ENCODE data around the gene ATXN7. TPM values are rescaled to one million over a fixed set of nuclear protein-coding genes. Genes with fewer than 3 reads are reported as not detected.

Gene ATXN7
- total RNA-seq, 4 donors from 2014 or later, result 6.1 to 28.2 (median 20.2) TPM

DNA sequence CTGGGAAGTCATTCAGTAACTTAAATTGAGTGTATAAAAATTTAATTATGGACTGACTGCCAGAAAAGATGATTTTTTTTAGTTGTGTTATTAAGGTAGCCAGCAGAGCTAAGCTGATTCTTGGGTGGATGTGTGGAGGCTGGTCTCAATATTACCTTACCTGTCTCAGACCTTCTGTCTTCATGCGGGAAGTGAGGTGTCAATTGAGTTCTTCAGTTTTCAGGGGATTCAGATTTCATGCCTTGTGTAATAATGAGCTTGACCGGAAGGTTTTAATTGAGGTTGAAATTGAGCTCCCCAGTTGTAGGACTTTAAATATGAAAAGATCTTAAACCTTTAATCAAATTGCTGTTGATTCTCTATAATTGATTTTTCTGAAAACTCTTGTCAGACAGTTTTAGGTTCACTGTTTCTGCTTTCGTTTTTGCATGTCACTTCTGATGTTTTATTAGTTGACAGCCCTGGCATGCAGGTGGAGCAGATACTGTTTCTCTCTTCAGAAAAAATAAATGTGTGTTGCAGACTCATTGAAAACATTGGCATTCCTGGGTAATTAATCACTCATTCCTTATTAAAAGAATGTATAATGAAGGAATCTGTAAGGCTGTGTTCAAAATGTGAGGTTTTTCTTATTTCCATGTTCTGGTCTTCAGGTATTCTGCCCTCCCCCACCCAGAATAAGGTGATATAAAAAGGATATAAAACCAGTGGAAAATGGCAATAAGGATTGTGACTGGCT lies 105.1 kb downstream of the ATXN7 start:
- DNase-seq, result no peak
- 20 to 34% methylated on average over 3 of the region's 3 CpGs for WGBS, 2 donors
- Histone ChIP-seq H3K4me3 (peak overlapping the region in 3 of 4 donors; percentile 17 to 46 (median 42)), H3K36me3 (peaks cover 0 to 6% (median 0%) of the 10 kb centered on the region in 3 donors), H3K4me1 (peaks cover 18 to 89% (median 47%) of the 10 kb centered on the region in 3 donors), H3K27me3 (no peaks in the 10 kb centered on the region), H3K9me3 (no peaks in the 10 kb centered on the region), H3K27ac (peak overlapping the region; percentile 13 to 83 (median 72))
- TF ChIP-seq POLR2A (IDR thresholded peaks at IDR 0.05), result no peak
- TF ChIP-seq, protein P1, sequence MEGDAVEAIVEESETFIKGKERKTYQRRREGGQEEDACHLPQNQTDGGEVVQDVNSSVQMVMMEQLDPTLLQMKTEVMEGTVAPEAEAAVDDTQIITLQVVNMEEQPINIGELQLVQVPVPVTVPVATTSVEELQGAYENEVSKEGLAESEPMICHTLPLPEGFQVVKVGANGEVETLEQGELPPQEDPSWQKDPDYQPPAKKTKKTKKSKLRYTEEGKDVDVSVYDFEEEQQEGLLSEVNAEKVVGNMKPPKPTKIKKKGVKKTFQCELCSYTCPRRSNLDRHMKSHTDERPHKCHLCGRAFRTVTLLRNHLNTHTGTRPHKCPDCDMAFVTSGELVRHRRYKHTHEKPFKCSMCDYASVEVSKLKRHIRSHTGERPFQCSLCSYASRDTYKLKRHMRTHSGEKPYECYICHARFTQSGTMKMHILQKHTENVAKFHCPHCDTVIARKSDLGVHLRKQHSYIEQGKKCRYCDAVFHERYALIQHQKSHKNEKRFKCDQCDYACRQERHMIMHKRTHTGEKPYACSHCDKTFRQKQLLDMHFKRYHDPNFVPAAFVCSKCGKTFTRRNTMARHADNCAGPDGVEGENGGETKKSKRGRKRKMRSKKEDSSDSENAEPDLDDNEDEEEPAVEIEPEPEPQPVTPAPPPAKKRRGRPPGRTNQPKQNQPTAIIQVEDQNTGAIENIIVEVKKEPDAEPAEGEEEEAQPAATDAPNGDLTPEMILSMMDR (IDR thresholded peaks at IDR 0.05), result no peak
- intact Hi-C loops (cut with DNase I), result no loop called here

DNA sequence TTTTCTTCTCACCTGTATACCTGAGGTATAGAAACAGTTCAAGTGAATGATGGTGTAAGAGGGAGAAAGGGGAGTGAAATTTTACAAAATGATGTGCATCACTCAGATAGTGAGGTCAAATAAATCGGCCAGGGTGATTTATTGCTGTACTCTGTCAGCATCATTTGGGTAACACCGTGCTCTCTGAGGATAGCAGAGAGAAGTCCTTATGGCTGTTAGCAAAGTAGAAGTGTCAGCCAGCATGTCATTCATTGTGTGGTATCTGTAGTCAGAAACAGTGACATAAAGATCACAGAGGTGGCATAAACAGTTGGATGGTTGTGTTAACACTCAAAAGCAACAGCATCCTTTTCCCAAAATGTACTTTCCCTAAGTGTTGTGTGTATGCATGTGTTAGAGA lies 106.2 kb downstream of the ATXN7 start:
- peaks cover 0 to 9% (median 0%) of the 10 kb centered on the region in 3 donors for H3K36me3 ChIP-seq
- H3K4me1 ChIP-seq, result peaks cover 18 to 89% (median 43%) of the 10 kb centered on the region in 3 donors
- no peak for DNase-seq
- WGBS, 2 donors, result 38 to 39% methylated on average over 2 of the region's 2 CpGs
- peak overlapping the region in 1 of 4 donors; percentile 18 for H3K4me3 ChIP-seq
- H3K27ac ChIP-seq, result peak overlapping the region in 3 of 4 donors; percentile 63 to 83 (median 71)
- intact Hi-C loops (cut with DNase I), result no loop called here
- TF ChIP-seq, protein P1 (IDR thresholded peaks at IDR 0.05), result no peak
- TF ChIP-seq POLR2A (IDR thresholded peaks at IDR 0.05), result no peak
- no peaks in the 10 kb centered on the region for H3K27me3 ChIP-seq
- H3K9me3 ChIP-seq, result no peaks in the 10 kb centered on the region

DNA sequence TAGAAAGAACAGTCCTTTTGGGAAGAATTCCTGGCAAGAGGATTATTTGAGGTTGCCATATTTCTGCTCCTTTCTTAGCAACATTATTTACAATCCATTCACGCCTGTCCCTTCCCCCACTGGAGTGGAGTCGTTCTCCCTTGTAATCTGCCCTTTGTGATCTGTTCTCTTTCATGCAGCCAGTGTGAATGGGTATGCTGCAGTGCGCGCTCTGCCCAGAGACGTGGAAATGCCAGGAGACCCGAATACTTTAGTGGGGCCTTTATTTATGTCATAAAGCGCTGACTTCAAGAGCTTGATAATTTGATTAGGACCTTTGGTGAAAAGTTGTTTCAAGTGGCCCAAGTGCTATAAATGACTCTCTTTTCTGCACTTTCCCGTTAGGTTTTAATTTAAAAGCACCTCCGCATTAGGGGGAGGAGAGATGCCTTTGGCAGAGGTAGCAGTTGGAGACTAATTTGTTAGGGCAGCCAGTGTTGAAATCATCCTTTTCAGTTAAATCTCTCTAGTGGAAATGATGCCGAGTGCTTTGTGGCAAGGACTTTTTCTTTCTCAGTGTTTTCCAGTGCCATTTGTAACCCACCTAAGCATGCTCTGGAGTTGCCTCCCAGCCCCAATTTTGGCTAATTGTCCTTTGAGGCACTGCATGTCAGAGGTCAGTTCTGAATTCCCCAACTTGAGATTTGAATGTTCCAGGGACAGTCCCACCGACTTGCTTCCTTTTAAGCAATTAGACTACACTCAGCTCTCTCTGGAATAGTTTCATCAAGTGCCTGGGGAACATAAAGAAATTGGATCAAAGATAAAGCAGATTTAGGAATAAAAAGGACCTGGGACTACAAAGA lies 107.2 kb downstream of the ATXN7 start:
- no peak for TF ChIP-seq POLR2A (IDR thresholded peaks at IDR 0.05)
- H3K4me1 ChIP-seq, result peaks cover 22 to 94% (median 45%) of the 10 kb centered on the region in 3 donors
- intact Hi-C loops (cut with DNase I), result no loop called here
- peaks cover 0 to 9% (median 0%) of the 10 kb centered on the region in 3 donors for H3K36me3 ChIP-seq
- peak overlapping the region in 3 of 4 donors; percentile 57 to 83 (median 63) for H3K27ac ChIP-seq
- WGBS, 2 donors, result 64 to 66% methylated on average over 11 of the region's 11 CpGs
- no peaks in the 10 kb centered on the region for H3K9me3 ChIP-seq
- DNase-seq, result no peak
- H3K4me3 ChIP-seq, result no peak overlapping the region
- H3K27me3 ChIP-seq, result no peaks in the 10 kb centered on the region

DNA sequence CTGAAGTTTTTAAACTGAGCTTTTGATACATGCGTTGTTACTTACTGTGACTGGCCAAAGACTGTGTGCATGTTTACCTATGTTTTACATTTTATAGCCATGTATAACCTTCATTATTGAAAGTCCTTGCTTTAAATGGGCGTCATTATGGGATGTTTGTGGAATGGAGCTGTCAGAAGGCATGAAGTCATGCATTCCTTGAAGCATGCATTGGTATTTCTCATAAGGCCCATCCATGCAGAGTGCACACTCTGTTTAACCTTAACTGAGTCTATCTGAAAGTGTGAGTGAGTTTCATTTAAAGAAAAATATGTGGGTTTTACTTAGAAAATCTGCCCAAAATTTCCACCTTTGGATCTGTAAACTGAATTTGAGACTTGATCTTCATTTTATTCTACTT lies 108.5 kb downstream of the ATXN7 start:
- H3K4me1 ChIP-seq, result peaks cover 24 to 96% (median 52%) of the 10 kb centered on the region in 3 donors
- peak overlapping the region in 2 of 4 donors; percentile 3 for H3K27ac ChIP-seq
- no peak for TF ChIP-seq POLR2A (IDR thresholded peaks at IDR 0.05)
- TF ChIP-seq, protein P1 (IDR thresholded peaks at IDR 0.05), result no peak
- intact Hi-C loops (cut with DNase I), result no loop called here
- 74 to 75% methylated on average over 2 of the region's 2 CpGs for WGBS, 2 donors
- no peaks in the 10 kb centered on the region for H3K27me3 ChIP-seq
- DNase-seq, result no peak
- peaks cover 0 to 9% (median 0%) of the 10 kb centered on the region in 3 donors for H3K36me3 ChIP-seq
- H3K9me3 ChIP-seq, result no peaks in the 10 kb centered on the region
- no peak overlapping the region for H3K4me3 ChIP-seq

DNA sequence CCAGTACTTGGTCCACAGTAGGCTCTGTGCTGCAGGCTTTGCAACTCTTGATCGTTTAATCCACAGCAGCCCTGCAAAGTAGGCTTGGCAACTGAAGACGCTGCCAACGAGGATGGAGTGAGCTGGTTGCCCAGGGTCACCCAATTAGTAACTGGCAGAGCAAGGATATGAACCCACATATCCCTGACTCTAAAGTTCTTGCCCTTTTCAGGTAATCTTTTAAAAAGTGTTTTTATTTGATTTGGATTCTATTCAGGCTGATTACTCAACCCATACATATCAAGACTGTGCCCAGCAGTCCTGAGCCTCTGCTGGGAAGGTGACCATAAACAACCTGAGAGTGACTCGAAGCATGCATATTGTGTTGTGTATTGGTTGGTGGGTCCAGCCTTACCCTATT lies 109.3 kb downstream of the ATXN7 start:
- peaks cover 25 to 96% (median 47%) of the 10 kb centered on the region in 3 donors for H3K4me1 ChIP-seq
- 53 to 56% methylated on average over 4 of the region's 4 CpGs for WGBS, 2 donors
- H3K9me3 ChIP-seq, result no peaks in the 10 kb centered on the region
- peaks cover 0 to 9% (median 0%) of the 10 kb centered on the region in 3 donors for H3K36me3 ChIP-seq
- intact Hi-C loops (cut with DNase I), result no loop called here
- peak overlapping the region in 3 of 4 donors; percentile 1 to 12 (median 5) for H3K27ac ChIP-seq
- TF ChIP-seq, protein P1 (IDR thresholded peaks at IDR 0.05), result no peak
- TF ChIP-seq POLR2A (IDR thresholded peaks at IDR 0.05), result no peak
- H3K4me3 ChIP-seq, result no peak overlapping the region
- H3K27me3 ChIP-seq, result no peaks in the 10 kb centered on the region
- DNase-seq, result no peak

Measured in esophagus squamous epithelium (tissue), 5 donors.